Measurements from ENCODE around the gene ADAM22.

The ADAM22 gene

DNA sequence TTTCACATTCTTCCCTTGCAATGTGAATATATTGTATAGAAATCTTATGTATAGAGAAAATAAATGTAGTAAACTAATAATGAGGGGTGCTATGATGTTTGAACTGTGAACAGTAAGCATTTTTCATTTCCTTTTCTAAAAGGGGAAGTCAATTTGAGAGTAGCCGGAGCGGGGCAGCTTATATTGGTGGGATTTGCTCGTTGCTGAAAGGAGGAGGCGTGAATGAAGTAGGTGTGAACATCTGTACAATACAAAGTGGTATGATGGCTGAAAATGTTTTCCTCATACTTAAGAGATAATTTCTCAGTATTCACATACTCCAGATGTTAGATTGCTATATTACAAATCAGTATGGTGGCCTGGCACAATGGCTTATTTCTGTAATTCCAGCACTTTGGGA lies 198.7 kb downstream of the ADAM22 start:
- Histone ChIP-seq H3K9me3 (ENCODE audit: control insufficient read depth, insufficient read depth, low read depth, low read length) (no peaks in the 10 kb centered on the region), H3K4me3 (ENCODE audit: low read depth, low read length) (no peak overlapping the region), H3K36me3 (ENCODE audit: control insufficient read depth in 2 of 2, insufficient read depth in 1 of 2, low read length in 2 of 2) (no peaks in the 10 kb centered on the region; a peak in 1 of 3 replicates), H3K27ac (ENCODE audit: extremely low read depth, low read depth, low read length) (no peak overlapping the region), H3K4me1 (ENCODE audit: control insufficient read depth, insufficient read depth, low read length) (no peaks in the 10 kb centered on the region)
- ChIA-PET POLR2A (no interaction called here), CTCF (interaction anchor here (1.6 kb wide), 1 partner anchor 9 kb away, joined by 6 read pairs; no protein-coding TSS in a partner anchor)
- TF ChIP-seq ZNF114 (tag by site-specific recombination; IDR thresholded peaks at IDR 0.05) (no peak), ZNF354C (tag by site-specific recombination; IDR thresholded peaks at IDR 0.05; ENCODE audit: borderline replicate concordance, low read depth) (no peak), ZSCAN16 (tag by site-specific recombination; IDR thresholded peaks at IDR 0.05) (no peak), ZNF416 (tag by site-specific recombination; IDR thresholded peaks at IDR 0.05) (no peak), ZNF776 (tag by site-specific recombination; IDR thresholded peaks at IDR 0.05; ENCODE audit: borderline replicate concordance) (no peak), ZBTB8A (tag by site-specific recombination; IDR thresholded peaks at IDR 0.05) (no peak)
- TF ChIP-seq, protein P1, sequence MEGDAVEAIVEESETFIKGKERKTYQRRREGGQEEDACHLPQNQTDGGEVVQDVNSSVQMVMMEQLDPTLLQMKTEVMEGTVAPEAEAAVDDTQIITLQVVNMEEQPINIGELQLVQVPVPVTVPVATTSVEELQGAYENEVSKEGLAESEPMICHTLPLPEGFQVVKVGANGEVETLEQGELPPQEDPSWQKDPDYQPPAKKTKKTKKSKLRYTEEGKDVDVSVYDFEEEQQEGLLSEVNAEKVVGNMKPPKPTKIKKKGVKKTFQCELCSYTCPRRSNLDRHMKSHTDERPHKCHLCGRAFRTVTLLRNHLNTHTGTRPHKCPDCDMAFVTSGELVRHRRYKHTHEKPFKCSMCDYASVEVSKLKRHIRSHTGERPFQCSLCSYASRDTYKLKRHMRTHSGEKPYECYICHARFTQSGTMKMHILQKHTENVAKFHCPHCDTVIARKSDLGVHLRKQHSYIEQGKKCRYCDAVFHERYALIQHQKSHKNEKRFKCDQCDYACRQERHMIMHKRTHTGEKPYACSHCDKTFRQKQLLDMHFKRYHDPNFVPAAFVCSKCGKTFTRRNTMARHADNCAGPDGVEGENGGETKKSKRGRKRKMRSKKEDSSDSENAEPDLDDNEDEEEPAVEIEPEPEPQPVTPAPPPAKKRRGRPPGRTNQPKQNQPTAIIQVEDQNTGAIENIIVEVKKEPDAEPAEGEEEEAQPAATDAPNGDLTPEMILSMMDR (tag by site-specific recombination; IDR thresholded peaks at IDR 0.05): no peak
- TF ChIP-seq, protein P2, sequence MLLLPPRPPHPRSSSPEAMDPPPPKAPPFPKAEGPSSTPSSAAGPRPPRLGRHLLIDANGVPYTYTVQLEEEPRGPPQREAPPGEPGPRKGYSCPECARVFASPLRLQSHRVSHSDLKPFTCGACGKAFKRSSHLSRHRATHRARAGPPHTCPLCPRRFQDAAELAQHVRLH (tag by site-specific recombination; IDR thresholded peaks at IDR 0.05): no peak

DNA sequence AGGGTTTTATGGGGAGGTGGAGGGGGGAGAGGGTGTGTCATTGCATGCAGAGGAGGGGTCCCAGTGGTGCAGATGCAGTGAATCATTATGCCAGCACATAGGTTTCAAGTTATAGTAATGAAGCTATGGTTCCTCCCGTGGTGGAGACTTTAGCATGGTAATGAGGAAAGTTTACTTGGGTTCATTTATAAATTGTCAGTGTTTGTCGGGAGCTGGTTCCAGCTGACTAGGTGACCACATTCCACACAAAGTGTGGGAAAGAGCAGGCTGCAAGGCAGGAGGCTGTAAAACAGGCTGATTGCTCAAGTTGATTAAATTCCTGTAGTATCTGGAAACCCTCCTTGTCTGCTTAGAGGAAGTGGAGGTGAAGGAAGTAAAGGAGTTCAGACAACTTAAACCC lies 206.9 kb downstream of the ADAM22 start:
- no peak for TF ChIP-seq GLIS2 (tag by site-specific recombination; IDR thresholded peaks at IDR 0.05)
- TF ChIP-seq ZBTB8A (tag by site-specific recombination; IDR thresholded peaks at IDR 0.05): no peak
- no peak for TF ChIP-seq ZNF19 (tag by site-specific recombination; IDR thresholded peaks at IDR 0.05; ENCODE audit: low read depth)
- TF ChIP-seq SCRT2 (tag by site-specific recombination; IDR thresholded peaks at IDR 0.05): peak; percentile 21; the same call in 1 of the 2 replicates
- Histone ChIP-seq H3K36me3 (ENCODE audit: control insufficient read depth in 2 of 2, insufficient read depth in 1 of 2, low read length in 2 of 2) (no peaks in the 10 kb centered on the region), H3K27ac (ENCODE audit: extremely low read depth, low read depth, low read length) (no peak overlapping the region), H3K4me3 (ENCODE audit: low read depth, low read length) (no peak overlapping the region), H3K4me1 (ENCODE audit: control insufficient read depth, insufficient read depth, low read length) (no peaks in the 10 kb centered on the region), H3K9me3 (ENCODE audit: control insufficient read depth, insufficient read depth, low read depth, low read length) (no peaks in the 10 kb centered on the region)
- ChIA-PET CTCF (interaction anchor here (1.7 kb wide), 1 partner anchor 9 kb away, joined by 6 read pairs; no protein-coding TSS in a partner anchor), POLR2A (no interaction called here)

DNA sequence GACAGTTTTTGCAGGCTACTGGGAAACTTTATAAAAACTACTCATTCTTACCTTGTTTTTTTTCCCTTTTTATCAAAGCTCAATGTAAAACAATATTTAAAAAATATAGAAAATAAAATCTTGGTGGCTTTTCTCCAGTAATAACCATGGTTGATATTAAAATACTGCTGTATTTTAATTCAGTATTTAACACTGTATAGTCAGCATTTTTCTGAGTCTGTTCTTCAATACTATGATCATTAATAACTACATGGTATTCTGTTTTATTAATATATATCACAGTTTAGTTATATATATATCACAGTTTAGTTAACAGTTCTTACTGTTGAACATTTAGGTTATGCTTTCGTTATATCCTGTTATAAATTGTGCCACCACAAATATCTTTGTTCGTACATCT lies 207.4 kb downstream of the ADAM22 start:
- Histone ChIP-seq H3K36me3 (ENCODE audit: control insufficient read depth in 2 of 2, insufficient read depth in 1 of 2, low read length in 2 of 2) (no peaks in the 10 kb centered on the region), H3K27ac (ENCODE audit: extremely low read depth, low read depth, low read length) (no peak overlapping the region), H3K4me1 (ENCODE audit: control insufficient read depth, insufficient read depth, low read length) (no peaks in the 10 kb centered on the region), H3K4me3 (ENCODE audit: low read depth, low read length) (no peak overlapping the region), H3K9me3 (ENCODE audit: control insufficient read depth, insufficient read depth, low read depth, low read length) (no peaks in the 10 kb centered on the region)
- CTCF ChIA-PET: interaction anchor here (1.7 kb wide), 1 partner anchor 10 kb away, joined by 6 read pairs; no protein-coding TSS in a partner anchor
- TF ChIP-seq ZFP69B (tag by site-specific recombination; IDR thresholded peaks at IDR 0.05): no peak
- TF ChIP-seq, protein P3, sequence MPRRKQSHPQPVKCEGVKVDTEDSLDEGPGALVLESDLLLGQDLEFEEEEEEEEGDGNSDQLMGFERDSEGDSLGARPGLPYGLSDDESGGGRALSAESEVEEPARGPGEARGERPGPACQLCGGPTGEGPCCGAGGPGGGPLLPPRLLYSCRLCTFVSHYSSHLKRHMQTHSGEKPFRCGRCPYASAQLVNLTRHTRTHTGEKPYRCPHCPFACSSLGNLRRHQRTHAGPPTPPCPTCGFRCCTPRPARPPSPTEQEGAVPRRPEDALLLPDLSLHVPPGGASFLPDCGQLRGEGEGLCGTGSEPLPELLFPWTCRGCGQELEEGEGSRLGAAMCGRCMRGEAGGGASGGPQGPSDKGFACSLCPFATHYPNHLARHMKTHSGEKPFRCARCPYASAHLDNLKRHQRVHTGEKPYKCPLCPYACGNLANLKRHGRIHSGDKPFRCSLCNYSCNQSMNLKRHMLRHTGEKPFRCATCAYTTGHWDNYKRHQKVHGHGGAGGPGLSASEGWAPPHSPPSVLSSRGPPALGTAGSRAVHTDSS (tag by site-specific recombination; IDR thresholded peaks at IDR 0.05): no peak
- TF ChIP-seq, protein P4, sequence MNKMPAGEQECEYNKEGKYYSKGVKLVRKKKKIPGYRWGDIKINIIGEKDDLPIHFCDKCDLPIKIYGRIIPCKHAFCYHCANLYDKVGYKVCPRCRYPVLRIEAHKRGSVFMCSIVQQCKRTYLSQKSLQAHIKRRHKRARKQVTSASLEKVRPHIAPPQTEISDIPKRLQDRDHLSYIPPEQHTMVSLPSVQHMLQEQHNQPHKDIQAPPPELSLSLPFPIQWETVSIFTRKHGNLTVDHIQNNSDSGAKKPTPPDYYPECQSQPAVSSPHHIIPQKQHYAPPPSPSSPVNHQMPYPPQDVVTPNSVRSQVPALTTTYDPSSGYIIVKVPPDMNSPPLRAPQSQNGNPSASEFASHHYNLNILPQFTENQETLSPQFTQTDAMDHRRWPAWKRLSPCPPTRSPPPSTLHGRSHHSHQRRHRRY (tag by site-specific recombination; IDR thresholded peaks at IDR 0.05): no peak
- no peak for TF ChIP-seq ZNF184 (tag by site-specific recombination; IDR thresholded peaks at IDR 0.05)
- TF ChIP-seq, protein P5, sequence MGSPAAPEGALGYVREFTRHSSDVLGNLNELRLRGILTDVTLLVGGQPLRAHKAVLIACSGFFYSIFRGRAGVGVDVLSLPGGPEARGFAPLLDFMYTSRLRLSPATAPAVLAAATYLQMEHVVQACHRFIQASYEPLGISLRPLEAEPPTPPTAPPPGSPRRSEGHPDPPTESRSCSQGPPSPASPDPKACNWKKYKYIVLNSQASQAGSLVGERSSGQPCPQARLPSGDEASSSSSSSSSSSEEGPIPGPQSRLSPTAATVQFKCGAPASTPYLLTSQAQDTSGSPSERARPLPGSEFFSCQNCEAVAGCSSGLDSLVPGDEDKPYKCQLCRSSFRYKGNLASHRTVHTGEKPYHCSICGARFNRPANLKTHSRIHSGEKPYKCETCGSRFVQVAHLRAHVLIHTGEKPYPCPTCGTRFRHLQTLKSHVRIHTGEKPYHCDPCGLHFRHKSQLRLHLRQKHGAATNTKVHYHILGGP (tag by site-specific recombination; IDR thresholded peaks at IDR 0.05): no peak
- no peak for TF ChIP-seq SETDB1 (IDR thresholded peaks at IDR 0.05; ENCODE audit: insufficient read length, low read length)
- no peak for TF ChIP-seq ZIC2 (tag by site-specific recombination; IDR thresholded peaks at IDR 0.05)
- TF ChIP-seq ZXDB (tag by site-specific recombination; IDR thresholded peaks at IDR 0.05): no peak
- no peak for TF ChIP-seq ZNF324 (tag by site-specific recombination; IDR thresholded peaks at IDR 0.05)
- TF ChIP-seq ZNF549 (tag by site-specific recombination; IDR thresholded peaks at IDR 0.05): no peak
- no peak for TF ChIP-seq WT1 (tag by site-specific recombination; IDR thresholded peaks at IDR 0.05)
- no peak for TF ChIP-seq ZNF341 (tag by site-specific recombination; IDR thresholded peaks at IDR 0.05; ENCODE audit: low read depth)
- no peak for TF ChIP-seq TRIM28 (IDR thresholded peaks at IDR 0.05; ENCODE audit: borderline replicate concordance, low read length)
- no peak for TF ChIP-seq ZNF621 (tag by site-specific recombination; IDR thresholded peaks at IDR 0.05)
- TF ChIP-seq ZNF10 (tag by site-specific recombination; IDR thresholded peaks at IDR 0.05): no peak
- no peak for TF ChIP-seq ZNF23 (tag by site-specific recombination; IDR thresholded peaks at IDR 0.05; ENCODE audit: borderline replicate concordance)
- no peak for TF ChIP-seq ZNF292 (tag by site-specific recombination; IDR thresholded peaks at IDR 0.05; ENCODE audit: borderline replicate concordance, low read depth)
- no peak for TF ChIP-seq ZNF2 (tag by site-specific recombination; IDR thresholded peaks at IDR 0.05)
- POLR2A ChIA-PET: no interaction called here

Measured in HEK293 (cell line).